ENCODE measurements around the gene KLHL40. TPM values are rescaled to one million over a fixed set of nuclear protein-coding genes. Genes with fewer than 3 reads are reported as not detected.

KLHL40 gene
- total RNA-seq, 1 experiment from 2014 or later, result not detected

DNA sequence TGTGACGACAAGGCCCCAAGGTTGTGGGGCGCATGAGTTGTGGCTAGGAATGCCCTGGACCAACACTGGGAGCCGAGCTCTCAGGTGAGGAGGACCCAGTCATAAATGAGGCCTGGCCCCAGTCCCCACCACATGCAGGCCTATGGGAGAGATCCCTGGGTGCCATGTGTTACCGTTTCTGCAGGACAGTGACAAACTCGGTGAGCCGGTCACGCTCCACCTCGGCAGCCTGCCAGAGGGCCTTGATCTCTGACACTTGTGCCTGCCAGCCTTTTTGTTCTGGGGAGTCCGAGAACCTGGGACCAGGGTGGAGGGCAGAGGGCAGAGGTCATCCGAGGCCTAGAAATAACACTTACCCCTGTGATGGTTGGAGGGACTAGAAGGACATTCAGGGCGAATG is 45.0 kb downstream of the KLHL40 start:
- Histone ChIP-seq H3T11ph (ENCODE audit: low read length) (no peak overlapping the region), H3K18ac (ENCODE audit: insufficient read length, low read depth, low read length) (no peak overlapping the region), H3K27ac (ENCODE audit: insufficient read length, low read depth, low read length) (no peak overlapping the region), H2BK5ac (ENCODE audit: insufficient read length, low read length) (no peak overlapping the region), H3K9ac (ENCODE audit: extremely low read depth, insufficient read length, low read length) (no peak overlapping the region), H3K23ac (ENCODE audit: insufficient read length, low read depth, low read length) (no peak overlapping the region), H3K56ac (ENCODE audit: insufficient read length, low read depth, low read length) (no peak overlapping the region), H3K14ac (ENCODE audit: insufficient read depth, low read length) (no peak overlapping the region), H3K4me2 (ENCODE audit: insufficient read depth, insufficient read length, low read length) (no peak overlapping the region), H2AFZ (ENCODE audit: low read length) (no peak overlapping the region), H2AK5ac (ENCODE audit: insufficient read length, low read length) (no peak overlapping the region), H2BK15ac (ENCODE audit: low read depth, low read length) (no peak overlapping the region), H3K79me1 (ENCODE audit: insufficient read depth, low read depth, low read length, poor library complexity, severe bottlenecking) (no peaks in the 10 kb centered on the region), H3K4ac (ENCODE audit: low read depth, low read length) (no peak overlapping the region), H4K8ac (replicated peaks; ENCODE audit: insufficient read length, low read depth, low read length) (no peak overlapping the region), H2BK120ac (ENCODE audit: low read depth, low read length, poor library complexity, severe bottlenecking) (no peak overlapping the region), H2BK12ac (ENCODE audit: insufficient read length, low read depth, low read length) (no peak overlapping the region), H3K4me1 (ENCODE audit: insufficient read depth, low read length) (peaks cover 5% of the 10 kb centered on the region; the same call in 1 of the 2 replicates), H4K20me1 (ENCODE audit: control insufficient read depth, insufficient read depth, insufficient read length) (no peaks in the 10 kb centered on the region), H3K79me2 (ENCODE audit: insufficient read depth, low read length) (no peaks in the 10 kb centered on the region), H3K23me2 (ENCODE audit: insufficient read length, low read depth, low read length, poor library complexity, severe bottlenecking) (no peaks in the 10 kb centered on the region), H3K9me3 (ENCODE audit: control insufficient read depth, low read depth, low read length) (no peaks in the 10 kb centered on the region), H3K27me3 (ENCODE audit: insufficient read depth, low read length) (no peaks in the 10 kb centered on the region), H2BK20ac (ENCODE audit: low read depth, low read length, poor library complexity, severe bottlenecking) (no peak overlapping the region), H4K5ac (ENCODE audit: insufficient read length, low read depth, low read length) (no peak overlapping the region), H4K91ac (ENCODE audit: insufficient read length, low read depth, low read length) (no peak overlapping the region)
- H3K36me3 Mint-ChIP-seq (ENCODE audit: insufficient read depth in 1 of 3, low read depth in 3 of 3), result no peaks in the 10 kb centered on the region
- peaks cover 42 to 43% of the 10 kb centered on the region in 2 experiments for H3K4me1 Mint-ChIP-seq
- WGBS (ENCODE audit: extremely low coverage, insufficient read length, low lambda C conversion rate), result no CpG with 5 or more reads among the region's 11 CpGs
- no peak overlapping the region for H3K4me3 Mint-ChIP-seq
- TF ChIP-seq, protein P1, sequence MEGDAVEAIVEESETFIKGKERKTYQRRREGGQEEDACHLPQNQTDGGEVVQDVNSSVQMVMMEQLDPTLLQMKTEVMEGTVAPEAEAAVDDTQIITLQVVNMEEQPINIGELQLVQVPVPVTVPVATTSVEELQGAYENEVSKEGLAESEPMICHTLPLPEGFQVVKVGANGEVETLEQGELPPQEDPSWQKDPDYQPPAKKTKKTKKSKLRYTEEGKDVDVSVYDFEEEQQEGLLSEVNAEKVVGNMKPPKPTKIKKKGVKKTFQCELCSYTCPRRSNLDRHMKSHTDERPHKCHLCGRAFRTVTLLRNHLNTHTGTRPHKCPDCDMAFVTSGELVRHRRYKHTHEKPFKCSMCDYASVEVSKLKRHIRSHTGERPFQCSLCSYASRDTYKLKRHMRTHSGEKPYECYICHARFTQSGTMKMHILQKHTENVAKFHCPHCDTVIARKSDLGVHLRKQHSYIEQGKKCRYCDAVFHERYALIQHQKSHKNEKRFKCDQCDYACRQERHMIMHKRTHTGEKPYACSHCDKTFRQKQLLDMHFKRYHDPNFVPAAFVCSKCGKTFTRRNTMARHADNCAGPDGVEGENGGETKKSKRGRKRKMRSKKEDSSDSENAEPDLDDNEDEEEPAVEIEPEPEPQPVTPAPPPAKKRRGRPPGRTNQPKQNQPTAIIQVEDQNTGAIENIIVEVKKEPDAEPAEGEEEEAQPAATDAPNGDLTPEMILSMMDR (conservative IDR thresholded peaks at IDR 0.05), result no peak
- H3K27ac Mint-ChIP-seq, result no peak overlapping the region
- H3K9me3 Mint-ChIP-seq, result no peaks in the 10 kb centered on the region
- peaks cover 5% of the 10 kb centered on the region for H3K27me3 Mint-ChIP-seq (ENCODE audit: low read depth)
- DNase-seq, result peak; percentile 19

Data from H9 (cell line).